Loucy (cell line): ENCODE measurements around the gene IRF9.

Experiments used
- H2AFZ ChIP-seq: fragments of 200-600 bp; sonication (generic); 2 replicates; pipeline ENCODE4 v1.6.0; 2016; ENCODE audit warnings: antibody characterized with exemption, mild to moderate bottlenecking, low read length, moderate library complexity
- H3F3A ChIP-seq: fragments of 200-600 bp; 2 replicates; pipeline ENCODE4 v1.6.0; 2016; ENCODE audit warnings: antibody characterized with exemption, low read depth, mild to moderate bottlenecking
- H3K27me3 ChIP-seq: fragments of 200-600 bp; sonication (generic); 2 replicates; pipeline ENCODE4 v1.6.1; 2014; ENCODE audit warnings: low read length, mild to moderate bottlenecking; ENCODE audit not compliant: insufficient read depth, poor library complexity, severe bottlenecking
- H3K36me3 ChIP-seq: fragments of 200-600 bp; sonication (generic); 2 replicates; pipeline ENCODE4 v1.6.1; 2016; ENCODE audit warnings: low read length; ENCODE audit not compliant: insufficient read depth
- H3K4me1 ChIP-seq: fragments of 200-600 bp; sonication (generic); 2 replicates; pipeline ENCODE4 v1.5.1; 2014; ENCODE audit warnings: low read length, mild to moderate bottlenecking; ENCODE audit not compliant: insufficient read depth, poor library complexity, severe bottlenecking
- H3K4me2 ChIP-seq: fragments of 200-600 bp; sonication (generic); 2 replicates; pipeline ENCODE4 v1.6.0; 2014; ENCODE audit warnings: antibody characterized with exemption, low read length, low read depth, mild to moderate bottlenecking; ENCODE audit not compliant: poor library complexity, severe bottlenecking
- H3K4me3 ChIP-seq: fragments of 200-600 bp; sonication (generic); 2 replicates; pipeline ENCODE4 v1.5.1; 2014; ENCODE audit warnings: low read length, mild to moderate bottlenecking, mixed read lengths; ENCODE audit not compliant: poor library complexity, severe bottlenecking
- H3K79me2 ChIP-seq: fragments of 200-600 bp; sonication (generic); 2 replicates; pipeline ENCODE4 v1.6.1; 2014; ENCODE audit warnings: low read length; ENCODE audit not compliant: insufficient read depth
- H3K9ac ChIP-seq: fragments of 200-600 bp; sonication (generic); 2 replicates; pipeline ENCODE4 v1.6.0; 2014; ENCODE audit warnings: mild to moderate bottlenecking, low read depth, low read length, moderate library complexity; ENCODE audit not compliant: poor library complexity, severe bottlenecking
- H3K9me2 ChIP-seq: fragments of 200-600 bp; sonication (generic); replicated peaks from 2 replicates; pipeline ENCODE4 v1.6.1; 2016; ENCODE audit warnings: low read depth, low read length, mixed read lengths
- H3K9me3 ChIP-seq: fragments of 200-600 bp; sonication (generic); 2 replicates; pipeline ENCODE4 v1.6.1; 2014; ENCODE audit warnings: mild to moderate bottlenecking, antibody characterized with exemption, low read length, low read depth; ENCODE audit not compliant: insufficient read depth
- H4K20me1 ChIP-seq: fragments of 200-600 bp; sonication (generic); 2 replicates; pipeline ENCODE4 v1.6.0; 2014; ENCODE audit warnings: antibody characterized with exemption, low read length, mild to moderate bottlenecking; ENCODE audit not compliant: insufficient read depth, poor library complexity, severe bottlenecking
- EZH2phosphoT487 ChIP-seq: fragments of 200-600 bp; IDR thresholded peaks from 2 replicates; pipeline ENCODE4 v1.6.1; 2018; ENCODE audit warnings: antibody characterized with exemption, mild to moderate bottlenecking, moderate library complexity, borderline replicate concordance
- TF ChIP-seq, protein P1 (sequence below): fragments of 200-600 bp; sonication (generic); conservative IDR thresholded peaks from 2 replicates; pipeline ENCODE4 v1.5.1; 2014; ENCODE audit warnings: mild to moderate bottlenecking, antibody characterized with exemption, low read length

Gene IRF9

DNA sequence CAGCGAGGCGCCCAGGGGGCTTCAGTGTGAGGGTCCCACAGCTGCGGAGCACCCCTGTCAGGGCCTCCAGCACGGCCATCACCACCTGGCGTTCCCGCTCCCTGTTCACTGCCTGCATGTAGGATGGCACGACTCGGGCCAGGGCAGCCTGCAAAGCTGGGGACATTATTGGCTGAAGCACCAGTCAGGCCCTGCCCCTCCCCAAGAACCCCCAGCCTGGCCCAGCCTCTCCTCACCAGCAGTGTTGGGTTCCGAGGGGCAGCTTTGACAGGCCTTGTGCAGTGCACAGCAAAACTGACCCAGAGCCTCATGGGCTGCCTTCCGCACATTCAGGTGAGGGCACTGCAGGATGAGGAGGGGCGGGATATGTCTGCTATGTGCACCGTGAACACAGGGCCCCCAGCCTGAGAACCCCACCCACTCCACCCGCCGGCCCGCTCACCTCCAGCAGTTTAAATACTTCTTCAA, 22.0 kb downstream of the IRF9 start:
- Histone ChIP-seq H3K79me2 (no peaks in the 10 kb centered on the region), H2AFZ (no peak overlapping the region), H3K36me3 (peaks cover 7% of the 10 kb centered on the region; the same call in 1 of the 2 replicates), H4K20me1 (no peaks in the 10 kb centered on the region), H3K4me3 (no peak overlapping the region), H3K4me1 (peaks cover 6% of the 10 kb centered on the region), H3F3A (no peaks in the 10 kb centered on the region), H3K27me3 (no peaks in the 10 kb centered on the region), H3K4me2 (no peak overlapping the region), H3K9me3 (no peaks in the 10 kb centered on the region), H3K9ac (no peak overlapping the region), H3K9me2 (no peaks in the 10 kb centered on the region)
- no peak for TF ChIP-seq EZH2phosphoT487
- TF ChIP-seq, protein P1, sequence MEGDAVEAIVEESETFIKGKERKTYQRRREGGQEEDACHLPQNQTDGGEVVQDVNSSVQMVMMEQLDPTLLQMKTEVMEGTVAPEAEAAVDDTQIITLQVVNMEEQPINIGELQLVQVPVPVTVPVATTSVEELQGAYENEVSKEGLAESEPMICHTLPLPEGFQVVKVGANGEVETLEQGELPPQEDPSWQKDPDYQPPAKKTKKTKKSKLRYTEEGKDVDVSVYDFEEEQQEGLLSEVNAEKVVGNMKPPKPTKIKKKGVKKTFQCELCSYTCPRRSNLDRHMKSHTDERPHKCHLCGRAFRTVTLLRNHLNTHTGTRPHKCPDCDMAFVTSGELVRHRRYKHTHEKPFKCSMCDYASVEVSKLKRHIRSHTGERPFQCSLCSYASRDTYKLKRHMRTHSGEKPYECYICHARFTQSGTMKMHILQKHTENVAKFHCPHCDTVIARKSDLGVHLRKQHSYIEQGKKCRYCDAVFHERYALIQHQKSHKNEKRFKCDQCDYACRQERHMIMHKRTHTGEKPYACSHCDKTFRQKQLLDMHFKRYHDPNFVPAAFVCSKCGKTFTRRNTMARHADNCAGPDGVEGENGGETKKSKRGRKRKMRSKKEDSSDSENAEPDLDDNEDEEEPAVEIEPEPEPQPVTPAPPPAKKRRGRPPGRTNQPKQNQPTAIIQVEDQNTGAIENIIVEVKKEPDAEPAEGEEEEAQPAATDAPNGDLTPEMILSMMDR, result no peak

DNA sequence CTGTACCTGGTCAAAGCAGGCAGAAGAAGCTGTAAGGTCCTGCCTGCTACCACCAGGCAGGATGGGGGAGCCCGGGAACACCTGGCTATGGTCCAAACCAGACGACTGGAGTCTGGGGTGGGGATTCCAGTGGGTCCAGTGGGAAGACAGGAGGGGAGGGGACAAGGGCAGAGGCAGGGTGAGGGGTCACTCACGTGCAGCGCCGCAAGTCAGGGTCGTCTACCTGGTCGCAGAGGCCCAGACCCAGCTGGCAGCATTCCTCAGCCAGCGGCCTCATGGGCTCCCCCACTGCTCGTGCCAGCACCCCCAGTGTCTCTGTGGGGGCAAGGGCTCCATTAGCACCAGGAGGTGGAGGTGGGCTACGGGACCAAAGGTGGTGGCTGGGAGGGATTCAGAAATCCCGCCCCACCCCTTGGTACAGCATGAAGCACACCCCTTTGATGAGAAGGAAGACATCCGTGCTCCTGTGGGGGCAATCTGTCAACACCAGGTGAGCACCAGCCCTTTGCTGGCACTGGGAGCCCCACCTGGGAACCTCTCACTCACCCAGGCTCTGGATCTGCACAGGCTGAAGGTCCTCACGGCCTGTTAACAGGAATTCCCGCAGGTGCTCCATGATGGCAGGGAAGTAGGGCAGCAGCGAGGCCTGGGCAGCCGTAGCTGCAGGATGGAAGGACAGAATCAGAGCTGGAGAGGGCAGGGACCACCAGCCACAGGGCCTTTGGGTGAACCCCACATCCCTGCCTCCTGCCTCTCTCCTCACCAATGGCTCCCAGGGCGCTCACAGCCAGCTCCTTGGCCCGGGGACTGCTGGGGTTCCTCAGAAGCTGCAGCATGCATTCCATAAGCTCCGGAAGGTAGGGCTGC, 23.3 kb downstream of the IRF9 start:
- no peak overlapping the region for H3K4me3 ChIP-seq
- H3K4me2 ChIP-seq, result no peak overlapping the region
- H2AFZ ChIP-seq, result no peak overlapping the region
- no peaks in the 10 kb centered on the region for H3K9me3 ChIP-seq
- H4K20me1 ChIP-seq, result no peaks in the 10 kb centered on the region
- no peaks in the 10 kb centered on the region for H3K9me2 ChIP-seq
- no peaks in the 10 kb centered on the region for H3F3A ChIP-seq
- peaks cover 11% of the 10 kb centered on the region for H3K4me1 ChIP-seq
- TF ChIP-seq, protein P1, result no peak
- TF ChIP-seq EZH2phosphoT487, result no peak
- H3K27me3 ChIP-seq, result no peaks in the 10 kb centered on the region
- peaks cover 7% of the 10 kb centered on the region; the same call in 1 of the 2 replicates for H3K36me3 ChIP-seq
- H3K9ac ChIP-seq, result no peak overlapping the region
- no peaks in the 10 kb centered on the region for H3K79me2 ChIP-seq

DNA sequence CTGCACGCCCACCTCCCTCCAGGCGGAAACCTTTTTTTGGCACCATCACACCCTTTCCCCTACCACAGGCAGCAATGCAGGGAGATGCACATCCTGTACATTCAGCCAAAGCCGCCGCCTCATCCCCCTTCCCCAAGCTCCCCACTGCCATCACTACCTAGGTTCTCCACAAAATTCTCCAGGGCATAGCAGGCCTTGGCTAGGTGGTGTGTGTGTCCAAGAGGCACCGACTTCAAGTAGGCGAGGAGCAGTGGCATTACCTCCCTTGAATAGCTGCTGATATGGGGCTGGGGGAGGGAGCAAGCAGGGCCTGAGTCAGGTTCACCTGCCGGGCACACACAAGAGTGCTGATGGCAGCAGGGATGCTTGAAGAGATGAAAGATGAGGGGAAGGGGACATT, 24.0 kb downstream of the IRF9 start:
- Histone ChIP-seq H3F3A (no peaks in the 10 kb centered on the region), H3K9me3 (no peaks in the 10 kb centered on the region), H3K79me2 (no peaks in the 10 kb centered on the region), H3K4me3 (no peak overlapping the region), H3K9ac (no peak overlapping the region), H3K4me2 (no peak overlapping the region), H3K36me3 (peaks cover 4% of the 10 kb centered on the region; the same call in 1 of the 2 replicates), H3K9me2 (no peaks in the 10 kb centered on the region), H4K20me1 (no peaks in the 10 kb centered on the region), H3K4me1 (peaks cover 11% of the 10 kb centered on the region), H3K27me3 (no peaks in the 10 kb centered on the region), H2AFZ (no peak overlapping the region)
- no peak for TF ChIP-seq EZH2phosphoT487
- TF ChIP-seq, protein P1, result no peak
